IPS-NIHi11 (cell line): ENCODE results near the gene INO80.
"Not testable (repeated sequence)": the region's sequence is repeated elsewhere in the genome, so short reads cannot be mapped to it uniquely, and the experiment has no call there.

ENCODE experiments used
- DNase-seq: peaks from one replicate; pipeline ENCODE4 v3.0.0; 2012; ENCODE audit warnings: mixed read lengths, low spot score

INO80 gene

GRCh38 chr15:40963201-40963600 is 152.9 kb downstream of the INO80 start:
- no peak for DNase-seq

- DNase-seq: not testable (repeated sequence)
These were observed 153.8 kb downstream of the INO80 start for GRCh38 chr15:40962317-40962716.

GRCh38 chr15:40961740-40962139 is 154.3 kb downstream of the INO80 start:
- not testable (repeated sequence) for DNase-seq

GRCh38 chr15:40960925-40961324 is 155.2 kb downstream of the INO80 start:
- DNase-seq: peak; percentile 49

GRCh38 chr15:40960151-40960885 is 155.8 kb downstream of the INO80 start:
- no peak for DNase-seq

- DNase-seq: peak; percentile 56
These were observed 156.5 kb downstream of the INO80 start for GRCh38 chr15:40959331-40960141.

- DNase-seq: no peak
These were observed 157.4 kb downstream of the INO80 start for GRCh38 chr15:40958723-40959122.

GRCh38 chr15:40958146-40958545 is 157.9 kb downstream of the INO80 start:
- DNase-seq: no peak

GRCh38 chr15:40957581-40958051 is 158.5 kb downstream of the INO80 start:
- no peak for DNase-seq

GRCh38 chr15:40957041-40957555 is 159.0 kb downstream of the INO80 start:
- DNase-seq: no peak

- DNase-seq: no peak
These were observed 159.5 kb downstream of the INO80 start for GRCh38 chr15:40956541-40956982.

GRCh38 chr15:40955930-40956540 is 160.0 kb downstream of the INO80 start:
- DNase-seq: no peak

GRCh38 chr15:40955141-40955903 is 160.8 kb downstream of the INO80 start:
- no peak for DNase-seq

- DNase-seq: not testable (repeated sequence)
These were observed 161.8 kb downstream of the INO80 start for GRCh38 chr15:40954158-40954848.

GRCh38 chr15:40953713-40954074 is 162.4 kb downstream of the INO80 start:
- DNase-seq: no peak

- peak; percentile 100 for DNase-seq
These were observed 163.0 kb downstream of the INO80 start, which contains the start of gene CHAC1 for GRCh38 chr15:40952901-40953712. CHAC1 (plus strand) TSS chr15:40953471; CDS start chr15:40953584, 113 bp downstream.

GRCh38 chr15:40952301-40952900 is 163.7 kb downstream of the INO80 start:
- peak; percentile 52 for DNase-seq

GRCh38 chr15:40951764-40952163 is 164.3 kb downstream of the INO80 start:
- no peak for DNase-seq

GRCh38 chr15:40949756-40950207 is 166.3 kb downstream of the INO80 start:
- no peak for DNase-seq
